Suppressor macrophage (primary cell): ENCODE measurements around the gene LMTK3.
"Not testable (repeated sequence)": the region's sequence is repeated elsewhere in the genome, so short reads cannot be mapped to it uniquely, and the experiment has no call there.

Experiments used
- DNase-seq, 4 experiments: peaks; one replicate each; pipeline ENCODE4 v3.0.0-alpha.2; 2020 to 2022

The LMTK3 gene

GRCh38 chr19:48540110-48540509, 28.5 kb upstream of the LMTK3 start:
- no peak for DNase-seq

- peak in 1 of 4 experiments; percentile 16 for DNase-seq
These were observed 28.0 kb upstream of the LMTK3 start for GRCh38 chr19:48539503-48540096.

GRCh38 chr19:48538057-48538456, 26.4 kb upstream of the LMTK3 start:
- DNase-seq, result not testable (repeated sequence)

- no peak for DNase-seq
These were observed 25.9 kb upstream of the LMTK3 start for GRCh38 chr19:48537541-48537940.

GRCh38 chr19:48533770-48534169, 22.1 kb upstream of the LMTK3 start:
- no peak for DNase-seq

GRCh38 chr19:48530770-48531169, 19.1 kb upstream of the LMTK3 start:
- DNase-seq, result no peak

GRCh38 chr19:48530066-48530720, 18.6 kb upstream of the LMTK3 start:
- DNase-seq, result no peak

- no peak for DNase-seq
These were observed 17.5 kb upstream of the LMTK3 start for GRCh38 chr19:48529156-48529555.

GRCh38 chr19:48524732-48525131, 13.1 kb upstream of the LMTK3 start:
- no peak for DNase-seq

- no peak for DNase-seq
These were observed 12.6 kb upstream of the LMTK3 start for GRCh38 chr19:48524221-48524620.

- no peak for DNase-seq
These were observed 8.5 kb upstream of the LMTK3 start for GRCh38 chr19:48520134-48520533.

- not testable (repeated sequence) for DNase-seq
These were observed 7.8 kb upstream of the LMTK3 start for GRCh38 chr19:48519426-48519825.

- no peak for DNase-seq
These were observed 6.6 kb upstream of the LMTK3 start for GRCh38 chr19:48518207-48518606.

GRCh38 chr19:48516536-48516935, 4.9 kb upstream of the LMTK3 start:
- DNase-seq, result no peak

GRCh38 chr19:48514123-48514458, 2.5 kb upstream of the LMTK3 start:
- no peak for DNase-seq

GRCh38 chr19:48513289-48514122, 1.9 kb upstream of the LMTK3 start:
- peak; percentile 58 to 76 (median 68) for DNase-seq

- DNase-seq, result peak; percentile 34 to 50 (median 36)
These were observed 1.1 kb upstream of the LMTK3 start for GRCh38 chr19:48512504-48513288.

- no peak for DNase-seq
These were observed 309 bp downstream of the LMTK3 start for GRCh38 chr19:48511321-48511731.

- DNase-seq, result peak; percentile 57 to 78 (median 64)
These were observed 990 bp downstream of the LMTK3 start for GRCh38 chr19:48510421-48511268.

GRCh38 chr19:48509467-48510194, 2.0 kb downstream of the LMTK3 start:
- peak in 1 of 4 experiments; percentile 35 for DNase-seq

GRCh38 chr19:48508729-48509411, 2.8 kb downstream of the LMTK3 start:
- no peak for DNase-seq
